Renal cortical epithelial cell (primary cell): ENCODE results near the gene TMEM91. TPM values are rescaled to one million over a fixed set of nuclear protein-coding genes. Genes with fewer than 3 reads are reported as not detected.

Experiments used
- DNase-seq: peaks from one replicate; pipeline ENCODE4 v3.0.0-alpha.2; 2011; ENCODE audit warnings: low read depth
- total RNA-seq: library from RNA; depleted of rRNA; stranded (reverse); fragments of >200 nt; gene quantifications from 2 replicates; pipeline ENCODE4 v1.2.3, GENCODE V29; 2014

TMEM91 gene
- total RNA-seq, 1 donor from 2014 or later: 9.0 TPM

DNA sequence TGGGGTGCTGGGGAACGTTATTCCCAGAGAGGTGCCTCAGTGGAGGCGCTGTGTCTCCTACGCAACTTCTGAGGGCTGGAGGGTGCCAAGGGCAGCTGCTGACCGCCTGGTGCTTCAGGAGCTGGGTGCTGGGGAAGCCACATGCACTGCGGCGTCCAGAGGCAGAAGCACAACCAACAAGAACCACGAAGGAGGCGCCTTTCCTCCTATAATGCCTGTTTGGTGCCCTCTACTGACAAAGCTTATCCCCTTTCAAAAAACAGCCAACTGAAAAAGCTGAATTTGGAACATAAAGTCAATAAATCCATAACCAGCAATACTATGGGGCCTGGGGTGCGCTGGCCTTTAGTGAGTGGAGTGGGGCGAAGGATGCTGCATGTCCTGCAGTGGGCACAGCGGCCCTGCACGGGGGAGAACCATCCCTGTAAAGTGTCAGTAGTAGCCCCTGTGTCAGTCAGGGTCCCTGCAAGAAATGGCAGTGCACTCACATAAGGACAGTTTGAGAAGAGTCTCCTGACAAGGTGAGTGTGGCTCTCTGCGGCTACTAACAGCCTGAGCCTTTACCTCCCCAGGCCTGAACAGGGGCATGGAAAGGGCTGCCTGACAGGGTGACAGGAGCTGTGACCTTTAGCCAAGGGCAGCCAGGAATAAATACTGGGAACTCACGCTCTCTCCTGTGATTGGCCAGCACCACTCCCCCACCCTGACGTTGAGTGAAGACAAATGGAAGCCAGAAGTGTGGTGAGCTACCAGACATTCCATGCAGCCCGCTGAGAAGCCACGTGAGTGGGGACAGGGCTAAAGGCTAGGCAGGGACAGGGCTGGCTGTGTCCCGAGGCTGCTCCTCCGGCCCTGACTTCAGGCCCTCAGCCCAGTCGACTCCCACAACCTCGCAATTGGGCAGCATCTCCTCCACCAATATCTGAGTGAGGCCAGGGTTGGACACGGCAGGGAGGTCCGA, 55.4 kb downstream of the TMEM91 start:
- no peak for DNase-seq

DNA sequence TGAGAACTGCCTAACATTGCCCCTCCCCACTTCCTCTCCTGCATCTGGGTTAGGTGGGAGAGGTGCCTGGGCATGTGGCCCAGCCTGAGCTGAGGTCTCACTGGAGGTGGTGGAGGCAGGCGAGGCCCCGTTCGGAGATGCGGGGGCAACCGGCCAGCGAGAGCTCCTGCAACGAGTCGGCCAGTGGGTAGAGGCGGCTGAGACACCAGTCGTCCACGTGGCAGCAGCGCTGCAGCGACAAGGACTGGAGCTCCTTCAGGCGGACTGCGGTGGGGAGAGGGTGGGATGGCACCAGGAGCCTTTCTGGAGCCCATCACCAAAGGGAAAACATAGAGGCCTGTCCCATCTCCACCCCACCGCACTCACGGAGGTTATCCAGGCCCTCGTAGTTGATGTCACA, 56.8 kb downstream of the TMEM91 start:
- no peak for DNase-seq

Other genes starting within 250 kb of the TMEM91 start
- gene CYP2S1, start 183.3 kb upstream of the TMEM91 start, total RNA-seq: 2.2 and 3.1 TPM in 2 replicates
- gene AXL, start 157.3 kb upstream of the TMEM91 start, total RNA-seq: 151 and 220 TPM in 2 replicates
- gene HNRNPUL1, start 112.2 kb upstream of the TMEM91 start, total RNA-seq: 68.1 and 131 TPM in 2 replicates
- gene CCDC97, start 66.4 kb upstream of the TMEM91 start, total RNA-seq: 5.2 and 15.0 TPM in 2 replicates
- 4.9 and 44.8 TPM in 2 replicates for gene TGFB1, start 22.6 kb upstream of the TMEM91 start, total RNA-seq
- gene B9D2, start 12.4 kb upstream of the TMEM91 start, total RNA-seq: 7.4 and 10.1 TPM in 2 replicates
- 5.2 and 8.2 TPM in 2 replicates for gene EXOSC5, start 20.8 kb downstream of the TMEM91 start, total RNA-seq
- 35.9 and 73.1 TPM in 2 replicates for gene BCKDHA, start 21.3 kb downstream of the TMEM91 start, total RNA-seq
- 0.87 and 2.1 TPM in 2 replicates for gene B3GNT8, start 50.8 kb downstream of the TMEM91 start, total RNA-seq
- 39.8 and 58.4 TPM in 2 replicates for gene DMAC2, start 63.4 kb downstream of the TMEM91 start, total RNA-seq
- gene ERICH4, start 66.6 kb downstream of the TMEM91 start, total RNA-seq: not detected in 2 replicates
- gene CEACAM21, start 199.6 kb downstream of the TMEM91 start, total RNA-seq: not detected in 2 replicates